ENCODE data around the gene DUSP18. TPM values are rescaled to one million over a fixed set of nuclear protein-coding genes. Genes with fewer than 3 reads are reported as not detected.
"Not testable (repeated sequence)": the region's sequence is repeated elsewhere in the genome, so short reads cannot be mapped to it uniquely, and the experiment has no call there.

Gene DUSP18
- total RNA-seq, result 10 to 100 TPM in 1 of 4 donors, 1 to 10 TPM in 3; 6.2 to 10.6 (median 8.2) TPM

DNA sequence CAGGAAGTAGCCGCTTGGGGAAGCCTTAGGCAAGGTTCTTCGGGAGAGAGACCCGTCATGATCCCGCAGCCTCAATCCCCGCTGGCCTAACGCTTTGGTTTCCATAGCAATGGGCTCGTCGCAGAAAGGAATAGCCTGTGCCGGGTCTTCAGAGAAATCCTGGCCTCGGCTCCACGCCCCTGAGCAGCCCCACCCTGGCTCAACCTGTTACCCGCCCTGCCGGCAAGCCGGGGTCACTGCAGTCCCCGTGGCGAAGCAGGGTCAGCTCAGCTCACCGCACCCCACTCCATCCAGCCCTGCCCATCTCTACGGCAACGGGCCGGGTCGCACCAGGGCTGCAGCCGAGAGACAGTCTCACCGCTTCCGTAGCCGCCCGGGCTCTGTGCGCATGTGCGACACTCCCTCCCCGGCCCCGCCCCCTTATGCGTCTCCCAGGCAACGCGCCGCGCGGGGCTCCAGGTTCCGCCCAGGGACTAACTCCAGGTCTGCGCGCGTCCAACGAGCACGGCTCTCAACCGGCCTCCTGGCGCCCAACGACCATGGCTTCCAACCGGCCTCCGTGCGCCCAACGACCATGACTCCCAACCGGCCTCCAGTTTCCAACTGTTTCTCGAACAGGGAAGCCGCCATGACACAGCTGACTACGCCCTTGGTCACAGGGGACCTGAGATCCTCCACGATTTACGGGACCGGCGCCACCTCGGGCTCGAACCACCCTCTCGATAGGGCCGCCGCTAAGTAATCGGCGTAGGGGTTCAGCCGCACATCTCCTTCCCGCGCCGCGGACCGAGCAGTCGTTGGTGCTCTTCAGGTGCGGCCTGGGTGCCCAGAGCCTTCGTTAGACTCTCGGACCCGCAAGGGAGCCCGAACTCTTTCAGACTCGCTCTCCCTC, at the start of gene DUSP18:
Gene DUSP18 (minus strand): TSS at position 382 of the 892 bp plus-strand sequence. CDS start 3,872 bp downstream, outside the sequence.
- intact Hi-C loops (cut with DNase I; ENCODE audit: low total_unique reads), result no loop called here
- DNase-seq (ENCODE audit: low spot score in 2 of 2), result peak; percentile 91 to 99
- TF ChIP-seq POLR2A (IDR thresholded peaks at IDR 0.05), result no peak
- TF ChIP-seq, protein P1, sequence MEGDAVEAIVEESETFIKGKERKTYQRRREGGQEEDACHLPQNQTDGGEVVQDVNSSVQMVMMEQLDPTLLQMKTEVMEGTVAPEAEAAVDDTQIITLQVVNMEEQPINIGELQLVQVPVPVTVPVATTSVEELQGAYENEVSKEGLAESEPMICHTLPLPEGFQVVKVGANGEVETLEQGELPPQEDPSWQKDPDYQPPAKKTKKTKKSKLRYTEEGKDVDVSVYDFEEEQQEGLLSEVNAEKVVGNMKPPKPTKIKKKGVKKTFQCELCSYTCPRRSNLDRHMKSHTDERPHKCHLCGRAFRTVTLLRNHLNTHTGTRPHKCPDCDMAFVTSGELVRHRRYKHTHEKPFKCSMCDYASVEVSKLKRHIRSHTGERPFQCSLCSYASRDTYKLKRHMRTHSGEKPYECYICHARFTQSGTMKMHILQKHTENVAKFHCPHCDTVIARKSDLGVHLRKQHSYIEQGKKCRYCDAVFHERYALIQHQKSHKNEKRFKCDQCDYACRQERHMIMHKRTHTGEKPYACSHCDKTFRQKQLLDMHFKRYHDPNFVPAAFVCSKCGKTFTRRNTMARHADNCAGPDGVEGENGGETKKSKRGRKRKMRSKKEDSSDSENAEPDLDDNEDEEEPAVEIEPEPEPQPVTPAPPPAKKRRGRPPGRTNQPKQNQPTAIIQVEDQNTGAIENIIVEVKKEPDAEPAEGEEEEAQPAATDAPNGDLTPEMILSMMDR (IDR thresholded peaks at IDR 0.05), result no peak
- 0 to 1% methylated on average over 42 to 68 of the region's 77 CpGs for WGBS, 2 donors
- peak within 1 kb of the TSS; percentile 57 for H3K4me3 ChIP-seq (ENCODE audit: low read depth, poor library complexity, severe bottlenecking)

DNA sequence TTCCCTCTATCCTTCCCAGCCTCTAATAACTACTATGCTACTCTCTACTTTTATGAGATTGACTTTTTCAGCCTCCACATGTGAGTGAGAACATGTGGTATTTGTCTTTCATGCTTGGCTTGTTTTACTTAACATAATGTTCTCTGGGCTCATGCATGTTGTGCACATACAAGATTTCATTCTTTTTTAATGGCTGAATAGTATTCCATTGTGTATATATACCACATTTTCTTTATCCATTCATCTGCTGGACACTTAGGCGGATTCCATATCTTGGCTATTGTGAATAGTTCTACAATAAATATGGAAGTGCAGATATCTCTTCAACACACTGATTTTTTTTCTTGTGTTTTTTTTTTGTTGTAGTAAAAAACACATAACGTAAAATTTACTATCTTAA, 46.4 kb upstream of the DUSP18 start:
- DNase-seq (ENCODE audit: low spot score in 2 of 2), result no peak
- H3K4me3 ChIP-seq (ENCODE audit: low read depth, poor library complexity, severe bottlenecking), result no peak overlapping the region
- 91 to 92% methylated on average over 2 of the region's 2 CpGs for WGBS, 2 donors
- TF ChIP-seq, protein P1 (IDR thresholded peaks at IDR 0.05), result no peak
- no peak for TF ChIP-seq POLR2A (IDR thresholded peaks at IDR 0.05)
- intact Hi-C loops (cut with DNase I; ENCODE audit: low total_unique reads), result no loop called here

DNA sequence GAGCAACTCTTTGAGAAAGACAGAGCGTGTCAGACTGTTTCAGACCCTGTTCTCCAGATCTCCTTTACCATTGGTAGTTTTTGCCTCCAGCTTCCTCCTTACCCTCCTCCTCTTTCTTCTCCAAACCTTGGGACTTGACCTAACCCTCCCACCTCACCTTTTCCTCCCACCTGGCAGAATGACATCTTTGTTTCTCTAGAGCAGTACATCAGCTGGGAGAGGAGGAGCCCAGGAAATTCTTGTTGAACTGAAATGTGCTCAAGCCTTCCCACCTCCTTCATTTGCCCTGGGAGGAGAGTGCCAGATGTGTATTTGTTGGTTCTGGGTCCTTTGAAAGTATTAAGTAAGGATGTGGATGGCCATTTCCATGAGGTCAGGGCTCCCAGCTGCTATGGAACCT, 44.4 kb upstream of the DUSP18 start:
- no peak for TF ChIP-seq POLR2A (IDR thresholded peaks at IDR 0.05)
- TF ChIP-seq, protein P1 (IDR thresholded peaks at IDR 0.05), result no peak
- no peak overlapping the region for H3K4me3 ChIP-seq (ENCODE audit: low read depth, poor library complexity, severe bottlenecking)
- DNase-seq (ENCODE audit: low spot score in 2 of 2), result no peak
- intact Hi-C loops (cut with DNase I; ENCODE audit: low total_unique reads), result no loop called here
- WGBS, 2 donors, result 90 to 100% methylated on average over 1 of the region's 1 CpG

DNA sequence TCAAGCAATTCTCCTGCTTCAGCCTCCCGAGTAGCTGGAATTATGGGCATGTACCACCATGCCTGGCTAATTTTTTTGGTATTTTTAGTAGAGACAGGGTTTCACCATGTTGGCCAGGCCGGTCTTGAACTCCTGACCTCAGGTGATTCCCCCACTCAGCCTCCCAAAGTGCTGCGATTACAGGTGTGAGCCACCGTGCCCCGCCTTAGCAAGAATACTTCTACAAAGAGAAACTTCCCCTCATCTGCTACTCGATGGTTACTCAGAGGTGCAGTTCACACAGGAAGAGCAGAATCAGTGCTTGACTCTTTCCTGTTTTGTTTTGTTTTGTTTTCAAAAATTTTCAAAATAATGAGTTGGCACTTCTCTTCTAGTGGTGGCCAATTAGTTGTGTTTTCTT, 42.3 kb upstream of the DUSP18 start:
- intact Hi-C loops (cut with DNase I; ENCODE audit: low total_unique reads); DNase-seq (ENCODE audit: low spot score in 2 of 2); H3K4me3 ChIP-seq (ENCODE audit: low read depth, poor library complexity, severe bottlenecking): not testable (repeated sequence)
- 82 to 86% methylated on average over 6 of the region's 6 CpGs for WGBS, 2 donors

DNA sequence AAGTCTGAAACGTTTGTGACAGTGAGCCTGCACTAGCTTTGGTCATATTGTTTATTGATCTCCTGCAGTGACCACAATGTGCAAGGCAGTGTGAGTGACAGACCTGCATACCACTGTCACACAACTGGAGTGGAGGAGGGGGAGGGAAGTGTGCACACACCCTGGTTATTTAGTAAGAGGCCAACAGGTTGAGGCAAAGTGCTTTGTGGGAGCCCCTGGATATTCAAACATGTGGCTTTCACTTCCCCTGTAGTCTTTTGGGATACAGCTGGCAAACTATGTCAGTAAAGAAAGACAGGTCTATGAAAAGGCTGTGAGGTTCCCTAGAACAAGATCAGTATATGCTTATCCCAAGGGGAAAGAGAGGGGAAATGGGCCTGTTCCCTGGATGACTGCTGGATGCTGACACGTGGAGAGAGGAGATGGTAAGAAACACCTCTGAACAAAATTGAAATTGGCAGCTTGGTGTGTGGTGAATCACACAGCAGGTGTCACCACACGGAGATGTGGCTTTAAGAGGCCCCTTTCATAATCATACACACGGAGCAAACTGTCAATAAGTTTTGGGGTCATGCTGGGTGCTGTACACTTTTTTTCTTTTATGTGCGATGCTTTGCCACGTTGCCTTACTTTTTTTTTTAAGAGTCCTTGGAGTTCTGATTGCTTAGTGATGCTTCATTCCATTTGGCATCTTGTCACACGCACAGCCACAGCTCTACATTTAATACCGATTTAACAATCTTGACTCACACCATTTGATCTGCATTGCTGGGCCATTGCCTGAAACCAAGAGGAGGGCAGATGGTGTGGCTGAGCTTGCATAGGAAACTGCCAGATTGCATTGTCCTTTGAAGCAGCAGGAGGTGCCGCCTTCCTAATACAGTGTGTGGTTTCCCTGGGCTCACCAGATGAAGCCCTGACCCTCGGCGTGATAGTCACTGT, 38.3 kb upstream of the DUSP18 start:
- intact Hi-C loops (cut with DNase I; ENCODE audit: low total_unique reads), result no loop called here
- 44 to 53% methylated on average over 11 of the region's 11 CpGs for WGBS, 2 donors
- TF ChIP-seq POLR2A (IDR thresholded peaks at IDR 0.05), result no peak
- TF ChIP-seq, protein P1 (IDR thresholded peaks at IDR 0.05), result no peak
- no peak for DNase-seq (ENCODE audit: low spot score in 2 of 2)
- H3K4me3 ChIP-seq (ENCODE audit: low read depth, poor library complexity, severe bottlenecking), result no peak overlapping the region

DNA sequence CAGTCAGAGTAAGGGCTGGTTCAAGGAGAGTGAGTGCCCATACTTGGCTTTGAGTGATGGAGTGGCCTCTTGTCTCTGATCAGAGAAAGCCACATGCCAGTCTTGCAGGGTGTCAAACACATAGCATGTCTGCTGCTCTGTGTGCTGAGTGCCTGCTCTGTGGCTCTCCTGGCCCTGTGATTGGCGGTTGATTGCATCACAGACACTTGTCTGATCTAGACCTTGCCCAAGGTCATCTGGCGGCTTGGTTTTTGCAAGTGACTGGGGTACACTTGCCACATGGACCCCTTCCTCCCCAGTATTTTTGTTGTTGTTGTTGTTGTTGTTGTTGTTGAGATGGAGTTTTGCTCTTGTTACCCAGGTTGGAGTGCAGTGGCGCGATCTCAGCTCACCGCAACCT, 37.3 kb upstream of the DUSP18 start:
- TF ChIP-seq POLR2A (IDR thresholded peaks at IDR 0.05), result no peak
- TF ChIP-seq, protein P1 (IDR thresholded peaks at IDR 0.05), result no peak
- no peak for DNase-seq (ENCODE audit: low spot score in 2 of 2)
- H3K4me3 ChIP-seq (ENCODE audit: low read depth, poor library complexity, severe bottlenecking), result no peak overlapping the region
- intact Hi-C loops (cut with DNase I; ENCODE audit: low total_unique reads), result no loop called here
- WGBS, 2 donors, result 97 to 99% methylated on average over 5 of the region's 5 CpGs

Data from lower leg skin (tissue), 4 donors.